ENCODE results near the gene SLC41A1. TPM values are rescaled to one million over a fixed set of nuclear protein-coding genes. Genes with fewer than 3 reads are reported as not detected.
A peak's percentile ranks its signal among the peaks of the same experiment; 100 is the strongest.

The SLC41A1 gene
- total and polyA plus RNA-seq, 9 of the 15 experiments (the other 6 are each of a cell fraction or from before 2014, with no cell fraction given): 4.1 to 29.3 (median 11.4) TPM

DNA sequence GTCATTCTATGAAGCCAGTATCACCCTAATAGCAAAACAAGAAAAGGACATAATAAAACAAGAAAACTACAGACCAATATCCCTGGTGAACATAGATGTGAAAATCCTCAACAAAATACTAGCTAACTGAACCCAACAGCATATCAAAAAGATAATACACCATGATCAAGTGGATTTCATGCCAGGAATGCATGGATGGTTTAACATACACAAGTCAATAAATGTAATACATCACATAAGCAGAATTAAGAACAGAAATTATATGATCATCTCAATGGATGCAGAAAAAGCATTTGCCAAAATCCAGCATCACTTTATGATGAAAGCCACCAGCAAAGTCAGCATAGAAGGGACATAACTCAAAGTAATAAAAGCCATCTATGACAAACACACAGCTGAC lies 43.4 kb upstream of the SLC41A1 start:
- Histone ChIP-seq H3K36me3 (ENCODE audit: control insufficient read depth, insufficient read depth, low read length) (no peaks in the 10 kb centered on the region), H3K27ac (ENCODE audit: extremely low read depth, low read depth, low read length) (no peak overlapping the region), H3K9me3 (replicated peaks; ENCODE audit: control insufficient read depth, insufficient read depth, low read depth, low read length) (no peaks in the 10 kb centered on the region; the same call in 1 of the 2 replicates), H3K9ac (ENCODE audit: insufficient read depth in 1 of 2, low read depth in 2 of 2, low read length in 2 of 2) (no peak overlapping the region), H3K4me3 (no peak overlapping the region), H2AFZ (ENCODE audit: low read depth, low read length) (no peak overlapping the region), H4K20me1 (replicated peaks; ENCODE audit: control insufficient read depth, insufficient read depth, low read length) (no peaks in the 10 kb centered on the region), H3K27me3 (ENCODE audit: control insufficient read depth in 2 of 2, insufficient read depth in 2 of 2, low read length in 2 of 2) (peaks cover 0 to 4% of the 10 kb centered on the region in 2 experiments; a peak in 3 of 5 replicates), H3K4me2 (ENCODE audit: insufficient read depth, low read length) (no peak overlapping the region), H3K4me1 (replicated peaks in 1 of 2; ENCODE audit: control insufficient read depth in 2 of 2, insufficient read depth in 2 of 2, low read length in 2 of 2) (no peaks in the 10 kb centered on the region), H3K9me1 (ENCODE audit: control insufficient read depth, insufficient read depth, low read length) (no peaks in the 10 kb centered on the region), H3K79me2 (ENCODE audit: control insufficient read depth, insufficient read depth, low read length) (no peaks in the 10 kb centered on the region)
- intact Hi-C loops (cut with micrococcal nuclease): no loop called here
- BruUV-seq (replicated peaks): no TSS peak
- ChIA-PET POLR2A (no interaction called here), CTCF (ENCODE audit: low intra/inter-chr PET ratio) (no interaction called here)
- no peak for FAIRE-seq
- ATAC-seq: no peak
- TF ChIP-seq POLR2AphosphoS2 (IDR thresholded peaks at IDR 0.05; ENCODE audit: low read length) (no peak), MCM2 (IDR thresholded peaks at IDR 0.05; ENCODE audit: low read depth) (no peak), CBFA2T3 (IDR thresholded peaks at IDR 0.05) (no peak), ZNF324 (CRISPR knock-in tag; IDR thresholded peaks at IDR 0.05) (peak; percentile 91), KLF1 (tag; IDR thresholded peaks at IDR 0.05) (no peak), ZNF507 (tag; conservative IDR thresholded peaks at IDR 0.05) (peak; percentile 21; the same call in 1 of the 2 replicates), MEF2A (IDR thresholded peaks at IDR 0.05; ENCODE audit: control insufficient read depth, low read depth, low read length) (no peak), ADNP (tag; IDR thresholded peaks at IDR 0.05) (no peak)
- TF ChIP-seq, protein P1, sequence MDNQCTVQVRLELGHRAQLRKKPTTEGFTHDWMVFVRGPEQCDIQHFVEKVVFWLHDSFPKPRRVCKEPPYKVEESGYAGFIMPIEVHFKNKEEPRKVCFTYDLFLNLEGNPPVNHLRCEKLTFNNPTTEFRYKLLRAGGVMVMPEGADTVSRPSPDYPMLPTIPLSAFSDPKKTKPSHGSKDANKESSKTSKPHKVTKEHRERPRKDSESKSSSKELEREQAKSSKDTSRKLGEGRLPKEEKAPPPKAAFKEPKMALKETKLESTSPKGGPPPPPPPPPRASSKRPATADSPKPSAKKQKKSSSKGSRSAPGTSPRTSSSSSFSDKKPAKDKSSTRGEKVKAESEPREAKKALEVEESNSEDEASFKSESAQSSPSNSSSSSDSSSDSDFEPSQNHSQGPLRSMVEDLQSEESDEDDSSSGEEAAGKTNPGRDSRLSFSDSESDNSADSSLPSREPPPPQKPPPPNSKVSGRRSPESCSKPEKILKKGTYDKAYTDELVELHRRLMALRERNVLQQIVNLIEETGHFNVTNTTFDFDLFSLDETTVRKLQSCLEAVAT (IDR thresholded peaks at IDR 0.05): no peak
- no peak for DNase-seq (ENCODE audit: extremely low read depth in 1 of 4, low spot score in 3 of 4)
- in situ Hi-C loops (cut with MboI): no loop called here

All from K562 (cell line).